ENCODE data around the gene PHLDB2. TPM values are rescaled to one million over a fixed set of nuclear protein-coding genes. Genes with fewer than 3 reads are reported as not detected.
A peak's percentile ranks its signal among the peaks of the same experiment; 100 is the strongest.
"Not testable (repeated sequence)": the region's sequence is repeated elsewhere in the genome, so short reads cannot be mapped to it uniquely, and the experiment has no call there.

The PHLDB2 gene
- total RNA-seq, result 100 to 1,000 TPM; 125 to 135 TPM
- long read RNA-seq, donor 1, full-length matches to known transcripts, result 3 of 31 reads
- long read RNA-seq, donor 1, partial matches to known transcripts, result 11 of 31 reads
- long read RNA-seq, donor 1, other reads (novel, unspliced or antisense), result 17 of 31 reads
- long read RNA-seq, donor 2, partial matches to known transcripts, result 87 of 110 reads
- long read RNA-seq, donor 2, other reads (novel, unspliced or antisense), result 23 of 110 reads

GRCh38 chr3:111859061-111859973 lies at the start of gene PHLDB2:
TSS of gene PHLDB2 (plus strand) at chr3:111859265. CDS start at chr3:111884078, 24,813 bp downstream.
- intact Hi-C loops (cut with DNase I), result loop anchor here in 1 of 2 donors (5.0 kb wide), 1 partner anchor 57 kb away; no protein-coding TSS in a partner anchor
- peak; percentile 95 for DNase-seq (ENCODE audit: low spot score)

DNA sequence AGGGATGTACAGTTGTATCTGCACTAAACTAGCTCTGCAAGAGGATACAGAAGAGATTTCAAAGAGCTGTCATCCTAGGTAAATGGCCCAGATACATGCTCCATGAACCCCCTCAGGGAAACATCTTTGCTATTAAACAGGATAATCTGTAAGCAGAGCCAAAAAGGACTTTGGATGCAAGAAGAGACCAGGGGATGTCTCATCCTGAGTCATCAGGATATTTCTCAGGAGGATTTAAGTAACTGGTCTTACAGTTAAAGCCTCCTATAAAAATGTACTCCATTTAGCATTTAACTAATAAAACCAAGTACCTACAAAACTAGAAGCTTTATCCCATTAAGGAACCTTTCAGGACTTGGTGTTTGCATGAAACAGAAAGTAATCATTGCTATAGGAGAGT lies 48.2 kb upstream of the PHLDB2 start:
- intact Hi-C loops (cut with DNase I), result no loop called here
- DNase-seq (ENCODE audit: low spot score), result no peak

- intact Hi-C loops (cut with DNase I), result no loop called here
- DNase-seq (ENCODE audit: low spot score), result no peak
Measured at GRCh38 chr3:111811811-111812210, 47.3 kb upstream of the PHLDB2 start.

DNA sequence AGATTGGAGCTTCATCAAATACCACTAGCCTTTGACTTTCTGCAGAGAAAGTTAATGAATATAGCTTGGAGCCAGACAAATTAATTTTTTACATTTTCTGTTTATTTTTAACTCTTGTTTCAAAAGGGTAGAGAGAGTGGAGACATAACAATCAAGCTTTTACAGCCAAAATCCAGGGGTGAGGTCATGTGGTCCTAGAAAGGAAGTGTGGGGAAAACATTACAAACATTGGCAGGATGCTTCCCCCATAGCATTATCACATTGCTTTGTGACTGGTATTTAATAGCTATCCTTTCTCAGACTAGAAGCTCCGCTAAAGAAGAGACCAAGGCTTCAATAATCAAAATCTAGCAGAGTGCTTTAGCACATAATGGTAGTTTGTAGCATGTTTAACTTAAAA lies 46.4 kb upstream of the PHLDB2 start:
- intact Hi-C loops (cut with DNase I), result no loop called here
- no peak for DNase-seq (ENCODE audit: low spot score)

- intact Hi-C loops (cut with DNase I), result no loop called here
- no peak for DNase-seq (ENCODE audit: low spot score)
Measured at GRCh38 chr3:111813441-111813840, 45.6 kb upstream of the PHLDB2 start.

- intact Hi-C loops (cut with DNase I), result no loop called here
- DNase-seq (ENCODE audit: low spot score), result no peak
Measured at GRCh38 chr3:111813979-111814378, 45.1 kb upstream of the PHLDB2 start.

- DNase-seq (ENCODE audit: low spot score); intact Hi-C loops (cut with DNase I): not testable (repeated sequence)
Measured at GRCh38 chr3:111816771-111817170, 42.3 kb upstream of the PHLDB2 start.

DNA sequence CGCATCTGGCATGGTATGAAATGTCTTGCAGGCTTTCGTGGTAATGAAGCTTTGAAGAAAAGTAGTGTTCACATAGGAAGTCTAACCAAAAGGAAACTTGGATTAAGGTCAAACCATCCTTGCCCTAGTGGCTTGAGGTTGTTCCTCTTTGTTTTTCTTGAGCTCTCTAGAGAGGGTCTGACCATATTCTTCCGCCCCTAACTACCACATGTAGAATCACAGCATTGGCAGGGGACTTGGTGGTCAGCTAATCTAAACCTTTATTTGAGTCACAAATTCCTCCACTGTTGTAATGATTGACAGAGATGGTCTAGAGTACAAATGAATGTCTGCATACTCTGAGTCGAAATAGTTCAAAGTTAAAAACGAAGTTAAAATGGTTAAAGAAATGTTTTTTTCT lies 39.1 kb upstream of the PHLDB2 start:
- DNase-seq (ENCODE audit: low spot score), result no peak
- intact Hi-C loops (cut with DNase I), result no loop called here

- intact Hi-C loops (cut with DNase I), result no loop called here
- no peak for DNase-seq (ENCODE audit: low spot score)
Measured at GRCh38 chr3:111820651-111821050, 38.4 kb upstream of the PHLDB2 start.

DNA sequence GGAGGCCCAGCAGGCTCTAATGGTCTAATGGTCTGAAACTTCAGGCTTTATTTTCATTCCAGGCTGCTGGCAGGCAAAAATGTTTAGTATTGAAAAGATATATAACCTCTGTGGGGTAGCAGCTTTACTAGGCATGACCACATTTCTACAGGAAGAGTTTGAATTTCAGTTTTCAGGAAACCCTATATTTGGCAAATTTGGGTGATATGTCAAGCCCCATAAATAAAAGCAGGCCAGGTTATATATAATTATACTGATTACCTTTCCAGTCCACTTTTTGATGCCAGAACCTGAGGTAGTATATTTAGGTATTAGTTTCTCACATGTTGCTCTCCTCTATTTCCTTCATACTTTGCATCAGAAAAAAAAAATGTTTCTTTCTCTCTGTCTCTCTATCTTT lies 37.2 kb upstream of the PHLDB2 start:
- intact Hi-C loops (cut with DNase I), result no loop called here
- DNase-seq (ENCODE audit: low spot score), result no peak

- intact Hi-C loops (cut with DNase I), result no loop called here
- no peak for DNase-seq (ENCODE audit: low spot score)
Measured at GRCh38 chr3:111822804-111823203, 36.3 kb upstream of the PHLDB2 start.

GRCh38 chr3:111823341-111823855 lies 35.7 kb upstream of the PHLDB2 start:
- no peak for DNase-seq (ENCODE audit: low spot score)
- intact Hi-C loops (cut with DNase I), result no loop called here

DNA sequence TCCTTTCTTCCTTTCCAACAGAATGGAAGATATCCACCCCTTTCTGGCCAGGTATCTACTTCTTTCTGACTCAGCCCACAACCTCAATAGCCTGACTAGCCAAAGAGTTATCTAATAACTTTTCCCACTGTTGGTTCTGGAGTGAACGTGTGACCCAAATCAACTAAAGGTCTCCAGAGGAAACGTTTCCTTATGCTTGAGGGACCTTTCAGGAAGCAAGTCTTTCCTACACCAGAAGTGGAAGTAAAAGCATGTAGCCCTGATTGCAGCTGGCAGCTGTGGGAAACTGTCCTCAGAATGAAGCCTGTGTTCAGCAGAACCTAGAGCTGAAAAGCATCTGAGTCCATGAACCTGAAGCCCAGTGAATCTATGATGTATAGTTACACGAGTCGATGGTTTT lies 34.7 kb upstream of the PHLDB2 start:
- intact Hi-C loops (cut with DNase I), result no loop called here

DNA sequence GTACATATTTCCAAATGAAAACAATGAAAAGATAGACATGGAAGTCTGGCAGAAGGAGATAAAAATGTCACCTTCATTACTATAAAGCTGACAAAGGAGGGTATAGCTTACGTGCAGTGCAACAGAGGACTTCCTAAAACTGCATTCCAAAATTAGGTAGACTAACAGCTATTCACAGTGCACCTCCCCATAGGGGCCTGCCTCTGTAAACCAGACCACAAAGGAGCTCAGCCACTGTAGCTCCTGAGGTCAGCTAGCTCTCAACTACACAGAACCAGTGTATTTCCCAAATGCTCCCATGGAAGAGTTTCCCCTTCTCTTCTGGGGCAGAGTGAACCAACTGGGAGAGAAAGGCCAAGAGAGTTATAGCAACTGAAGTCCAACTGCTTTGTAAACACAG lies 31.2 kb upstream of the PHLDB2 start:
- no peak for DNase-seq (ENCODE audit: low spot score)
- intact Hi-C loops (cut with DNase I), result no loop called here

More for the DNA sequence above, 34.7 kb upstream of the PHLDB2 start:
- DNase-seq (ENCODE audit: low spot score), result no peak

- intact Hi-C loops (cut with DNase I), result no loop called here
Measured at GRCh38 chr3:111828530-111828929, 30.5 kb upstream of the PHLDB2 start.

GRCh38 chr3:111829023-111829422 lies 30.0 kb upstream of the PHLDB2 start:
- DNase-seq (ENCODE audit: low spot score), result no peak
- intact Hi-C loops (cut with DNase I), result no loop called here

More at GRCh38 chr3:111828530-111828929, 30.5 kb upstream of the PHLDB2 start:
- DNase-seq (ENCODE audit: low spot score), result no peak

DNA sequence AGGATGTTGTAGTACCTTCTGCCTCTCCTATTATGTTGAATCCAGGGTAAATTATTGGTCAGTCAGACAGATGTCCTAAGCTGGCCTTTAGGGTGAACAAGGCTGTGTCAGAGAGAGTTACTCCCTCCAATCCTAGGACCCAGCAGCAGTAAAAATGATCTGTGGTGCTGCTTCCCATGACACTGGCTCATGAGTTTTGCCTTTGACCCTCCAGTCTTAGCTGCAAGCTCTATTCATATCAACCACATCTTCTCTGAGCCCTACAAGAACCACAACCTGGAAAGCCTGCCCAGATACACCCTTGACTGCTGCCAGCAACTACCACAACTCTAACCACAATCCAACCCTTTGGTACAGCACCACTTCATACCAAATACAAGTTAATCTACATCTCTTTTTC lies 27.2 kb upstream of the PHLDB2 start:
- no peak for DNase-seq (ENCODE audit: low spot score)
- intact Hi-C loops (cut with DNase I), result no loop called here

- DNase-seq (ENCODE audit: low spot score), result no peak
- intact Hi-C loops (cut with DNase I), result no loop called here
Measured at GRCh38 chr3:111837112-111837511, 22.0 kb upstream of the PHLDB2 start.

DNA sequence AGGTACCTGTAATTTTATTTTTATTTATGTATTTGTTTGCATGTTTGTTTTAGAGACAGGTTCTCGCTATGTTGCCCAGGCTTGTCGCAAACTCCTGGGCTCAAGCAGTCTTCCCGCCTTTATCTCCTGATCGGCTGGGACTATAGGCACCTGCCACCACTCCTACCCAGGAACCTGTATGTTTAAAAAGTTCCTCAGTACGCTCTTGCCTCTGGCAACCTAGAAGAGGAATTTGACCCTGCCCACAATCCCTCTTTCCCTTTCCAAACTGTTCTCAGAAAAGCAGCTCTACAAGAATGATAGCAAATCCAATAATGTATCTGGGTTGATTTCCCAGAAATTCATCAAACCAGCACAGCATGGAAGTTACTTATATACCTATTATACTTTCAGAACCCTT lies 20.9 kb upstream of the PHLDB2 start:
- DNase-seq (ENCODE audit: low spot score), result no peak

DNA sequence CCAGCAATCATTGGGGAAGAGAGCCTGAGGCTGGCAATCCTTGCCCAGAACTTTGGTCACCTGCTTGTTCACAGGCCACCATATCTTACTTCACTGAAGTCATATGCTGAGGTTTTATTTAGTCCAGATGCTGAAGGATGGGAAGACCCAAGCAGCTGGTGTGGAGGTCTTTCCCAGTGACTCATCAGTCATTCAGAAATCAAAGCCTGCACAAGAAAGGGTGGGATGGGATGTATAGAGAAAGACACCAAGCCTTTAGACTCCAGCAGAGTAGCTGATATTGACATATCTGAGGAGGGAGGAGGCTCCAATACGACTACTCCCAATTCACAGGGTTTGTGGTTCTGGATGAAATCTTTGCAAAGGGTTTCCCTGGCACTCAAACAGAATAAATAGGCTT lies 13.0 kb upstream of the PHLDB2 start:
- intact Hi-C loops (cut with DNase I), result no loop called here
- no peak for DNase-seq (ENCODE audit: low spot score)

More for the DNA sequence above, 20.9 kb upstream of the PHLDB2 start:
- intact Hi-C loops (cut with DNase I), result no loop called here

Measured in posterior vena cava (tissue), 2 donors.